WTC11 (cell line): Measurements from ENCODE around the gene CD48. TPM values are rescaled to one million over a fixed set of nuclear protein-coding genes. Genes with fewer than 3 reads are reported as not detected.

Experiments used
- ATAC-seq: fragments of 200-7000 bp; cut with Tn5 transposase; 2 replicates; pipeline ENCODE4 v1.10.0; 2021; ENCODE audit warnings: mild to moderate bottlenecking, moderate library complexity
- CTCF ChIA-PET: fragments of 300-600 bp; sonication (Branson Sonifier 250); formaldehyde crosslinking; loops from one replicate; lab custom pipeline; 2021; ENCODE audit warnings: antibody characterized with exemption; lab: Charles Lee
- POLR2A ChIA-PET: fragments of 350-600 bp; sonication (Branson Sonifier 250); formaldehyde crosslinking; loops from one replicate; lab custom pipeline; 2021; ENCODE audit warnings: antibody characterized with exemption; lab: Charles Lee
- DNase-seq: peaks from one replicate; pipeline ENCODE4 v3.0.0; 2021; ENCODE audit warnings: low spot score
- H3K27ac Mint-ChIP-seq: 2 replicates; pipeline ENCODE4 v1.8.0; 2021; ENCODE audit warnings: mixed read lengths
- H3K27me3 Mint-ChIP-seq: 2 replicates; pipeline ENCODE4 v1.8.0; 2021; ENCODE audit warnings: low read depth, mild to moderate bottlenecking, moderate library complexity, mixed read lengths
- H3K36me3 Mint-ChIP-seq: 2 replicates; pipeline ENCODE4 v1.8.0; 2021; ENCODE audit warnings: mixed read lengths
- H3K4me1 Mint-ChIP-seq: 2 replicates; pipeline ENCODE4 v1.8.0; 2022; ENCODE audit warnings: mixed read lengths
- H3K4me3 Mint-ChIP-seq: 2 replicates; pipeline ENCODE4 v1.8.0; 2021; ENCODE audit warnings: mild to moderate bottlenecking, moderate library complexity, mixed read lengths
- H3K9me3 Mint-ChIP-seq: 2 replicates; pipeline ENCODE4 v1.8.0; 2021; ENCODE audit warnings: mixed read lengths
- ELF4 ChIP-seq: sonication (generic); formaldehyde crosslinking; IDR thresholded peaks from 2 replicates; pipeline ENCODE4 v1.8.1; 2022; ENCODE audit warnings: low read depth, mild to moderate bottlenecking, moderate library complexity, missing genetic modification reagents
- FOXK1 ChIP-seq: sonication (generic); formaldehyde crosslinking; IDR thresholded peaks from 2 replicates; pipeline ENCODE4 v1.8.0; 2022; ENCODE audit warnings: mild to moderate bottlenecking, moderate library complexity, missing genetic modification reagents
- FOXP1 ChIP-seq: sonication (generic); formaldehyde crosslinking; IDR thresholded peaks from 2 replicates; pipeline ENCODE4 v1.8.0; 2022; ENCODE audit warnings: missing genetic modification reagents, mild to moderate bottlenecking, moderate library complexity, borderline replicate concordance
- GABPB1 ChIP-seq: sonication (generic); formaldehyde crosslinking; IDR thresholded peaks from 2 replicates; pipeline ENCODE4 v1.8.1; 2023; ENCODE audit warnings: mild to moderate bottlenecking, missing genetic modification reagents
- IRF2 ChIP-seq: sonication (generic); formaldehyde crosslinking; IDR thresholded peaks from 2 replicates; pipeline ENCODE4 v1.8.0; 2022; ENCODE audit warnings: low read depth, missing genetic modification reagents, borderline replicate concordance
- NFYB ChIP-seq: sonication (generic); formaldehyde crosslinking; conservative IDR thresholded peaks from 2 replicates; pipeline ENCODE4 v1.8.0; 2022; ENCODE audit warnings: low read depth, missing genetic modification reagents
- OVOL2 ChIP-seq: fragments of 250-450 bp; sonication (Bioruptor Pico); IDR thresholded peaks from 2 replicates; pipeline ENCODE4 v1.9.0; 2021; ENCODE audit warnings: mild to moderate bottlenecking, borderline replicate concordance
- SMAD3 ChIP-seq: sonication (generic); formaldehyde crosslinking; IDR thresholded peaks from 2 replicates; pipeline ENCODE4 v1.8.0; 2022; ENCODE audit warnings: missing genetic modification reagents, mild to moderate bottlenecking, borderline replicate concordance
- SOX15 ChIP-seq: fragments of 250-450 bp; sonication (Bioruptor Pico); IDR thresholded peaks from 2 replicates; pipeline ENCODE4 v1.9.0; 2021; ENCODE audit warnings: mild to moderate bottlenecking
- TEAD1 ChIP-seq: sonication (generic); formaldehyde crosslinking; IDR thresholded peaks from 2 replicates; pipeline ENCODE4 v1.8.0; 2022; ENCODE audit warnings: mild to moderate bottlenecking, missing genetic modification reagents
- ZNF121 ChIP-seq: sonication (generic); formaldehyde crosslinking; IDR thresholded peaks from 2 replicates; pipeline ENCODE4 v1.8.0; 2023; ENCODE audit warnings: missing genetic modification reagents
- ZNF219 ChIP-seq: sonication (generic); formaldehyde crosslinking; IDR thresholded peaks from 2 replicates; pipeline ENCODE4 v1.8.0; 2023; ENCODE audit warnings: missing genetic modification reagents, mild to moderate bottlenecking, borderline replicate concordance
- total RNA-seq: library from RNA; stranded (reverse); gene quantifications from 3 replicates; pipeline ENCODE4 v1.2.3, GENCODE V29; 2021
- TF ChIP-seq, protein P1 (sequence below): sonication (generic); formaldehyde crosslinking; IDR thresholded peaks from 2 replicates; pipeline ENCODE4 v1.8.1; 2022; ENCODE audit warnings: mild to moderate bottlenecking, missing genetic modification reagents, moderate library complexity, borderline replicate concordance
- TF ChIP-seq, protein P2 (sequence below): fragments of 250-450 bp; sonication (Bioruptor Pico); IDR thresholded peaks from 2 replicates; pipeline ENCODE4 v2.1.2; 2022; ENCODE audit warnings: mild to moderate bottlenecking, moderate library complexity
- TF ChIP-seq, protein P3 (sequence below): sonication (generic); formaldehyde crosslinking; IDR thresholded peaks from 2 replicates; pipeline ENCODE4 v1.8.1; 2023; ENCODE audit warnings: mild to moderate bottlenecking, missing genetic modification reagents
- TF ChIP-seq, protein P4 (sequence below): sonication (generic); formaldehyde crosslinking; conservative IDR thresholded peaks from 2 replicates; pipeline ENCODE4 v1.8.1; 2022; ENCODE audit warnings: mild to moderate bottlenecking, missing genetic modification reagents
- TF ChIP-seq, protein P5 (sequence below): sonication (generic); formaldehyde crosslinking; IDR thresholded peaks from 2 replicates; pipeline ENCODE4 v1.8.1; 2022; ENCODE audit warnings: low read depth, mild to moderate bottlenecking, moderate library complexity, missing genetic modification reagents, borderline replicate concordance
- TF ChIP-seq, protein P6 (sequence below): sonication (generic); formaldehyde crosslinking; IDR thresholded peaks from 2 replicates; pipeline ENCODE4 v1.8.1; 2022; ENCODE audit warnings: low read depth, missing genetic modification reagents, borderline replicate concordance

The CD48 gene
- total RNA-seq, 1 experiment from 2014 or later = 0.66 TPM

DNA sequence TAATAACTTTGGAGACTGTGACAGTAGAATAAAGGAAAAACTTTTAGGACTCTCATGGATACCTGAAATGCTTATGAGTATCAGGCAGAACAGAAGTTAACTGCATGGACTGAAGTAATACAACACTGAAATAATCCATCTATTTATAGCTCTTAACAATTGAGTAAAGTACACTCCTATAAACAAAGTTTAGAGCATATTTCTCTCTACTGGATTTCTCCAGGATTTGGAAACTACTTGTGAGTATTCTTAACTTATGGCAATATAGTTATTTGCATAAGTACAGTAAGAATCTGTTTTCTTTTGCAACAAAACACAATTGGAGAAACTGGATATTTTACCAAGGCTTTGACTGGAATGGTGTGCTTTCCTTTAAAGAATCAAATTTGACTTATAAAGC is 9.9 kb upstream of the CD48 start (continued):
- TF ChIP-seq ELF4 (no peak), NFYB (CRISPR knock-in tag) (no peak)
- TF ChIP-seq, protein P1, sequence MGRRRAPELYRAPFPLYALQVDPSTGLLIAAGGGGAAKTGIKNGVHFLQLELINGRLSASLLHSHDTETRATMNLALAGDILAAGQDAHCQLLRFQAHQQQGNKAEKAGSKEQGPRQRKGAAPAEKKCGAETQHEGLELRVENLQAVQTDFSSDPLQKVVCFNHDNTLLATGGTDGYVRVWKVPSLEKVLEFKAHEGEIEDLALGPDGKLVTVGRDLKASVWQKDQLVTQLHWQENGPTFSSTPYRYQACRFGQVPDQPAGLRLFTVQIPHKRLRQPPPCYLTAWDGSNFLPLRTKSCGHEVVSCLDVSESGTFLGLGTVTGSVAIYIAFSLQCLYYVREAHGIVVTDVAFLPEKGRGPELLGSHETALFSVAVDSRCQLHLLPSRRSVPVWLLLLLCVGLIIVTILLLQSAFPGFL (CRISPR knock-in tag) = no peak

DNA sequence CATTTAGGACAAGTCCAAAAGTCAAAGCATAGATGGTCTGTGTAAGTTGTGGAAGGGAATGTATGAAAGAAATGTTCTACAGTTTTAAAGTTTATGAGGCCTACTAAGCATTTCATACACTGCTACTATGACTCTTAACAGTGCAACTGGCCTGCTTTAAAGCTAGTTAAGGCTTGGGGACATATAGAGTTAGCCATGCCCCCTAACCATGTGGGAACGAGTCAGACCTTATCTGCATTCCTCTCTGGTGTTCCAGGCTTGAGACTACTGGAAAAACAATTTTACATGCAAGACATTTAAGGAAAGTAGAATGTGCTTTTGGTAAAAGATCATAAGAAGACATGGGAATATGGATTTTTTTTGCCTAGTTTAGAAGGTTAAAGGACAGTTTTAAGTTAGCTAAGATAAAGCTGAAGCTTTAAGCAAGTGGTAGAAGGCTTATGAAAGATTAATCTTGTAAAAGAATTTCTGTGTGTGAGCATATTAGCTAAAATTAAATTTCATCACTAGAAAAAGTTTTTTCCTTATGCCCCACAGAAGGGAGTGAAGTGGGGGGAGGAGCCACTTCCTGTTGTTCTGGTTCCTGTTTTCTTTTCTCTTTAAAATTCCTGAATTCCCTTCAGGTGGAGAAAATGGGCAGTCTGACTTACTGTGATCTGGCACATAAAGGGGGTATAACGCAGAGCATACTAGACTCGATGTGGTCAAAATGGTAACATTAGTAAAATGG is 8.9 kb upstream of the CD48 start:
- CTCF ChIA-PET = no interaction called here
- H3K27ac Mint-ChIP-seq = no peak overlapping the region
- ATAC-seq = no peak
- TF ChIP-seq, protein P2, sequence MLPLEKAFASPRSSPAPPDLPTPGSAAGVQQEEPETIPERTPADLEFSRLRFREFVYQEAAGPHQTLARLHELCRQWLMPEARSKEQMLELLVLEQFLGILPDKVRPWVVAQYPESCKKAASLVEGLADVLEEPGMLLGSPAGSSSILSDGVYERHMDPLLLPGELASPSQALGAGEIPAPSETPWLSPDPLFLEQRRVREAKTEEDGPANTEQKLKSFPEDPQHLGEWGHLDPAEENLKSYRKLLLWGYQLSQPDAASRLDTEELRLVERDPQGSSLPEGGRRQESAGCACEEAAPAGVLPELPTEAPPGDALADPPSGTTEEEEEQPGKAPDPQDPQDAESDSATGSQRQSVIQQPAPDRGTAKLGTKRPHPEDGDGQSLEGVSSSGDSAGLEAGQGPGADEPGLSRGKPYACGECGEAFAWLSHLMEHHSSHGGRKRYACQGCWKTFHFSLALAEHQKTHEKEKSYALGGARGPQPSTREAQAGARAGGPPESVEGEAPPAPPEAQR (CRISPR knock-in tag) = no peak
- TF ChIP-seq, protein P3, sequence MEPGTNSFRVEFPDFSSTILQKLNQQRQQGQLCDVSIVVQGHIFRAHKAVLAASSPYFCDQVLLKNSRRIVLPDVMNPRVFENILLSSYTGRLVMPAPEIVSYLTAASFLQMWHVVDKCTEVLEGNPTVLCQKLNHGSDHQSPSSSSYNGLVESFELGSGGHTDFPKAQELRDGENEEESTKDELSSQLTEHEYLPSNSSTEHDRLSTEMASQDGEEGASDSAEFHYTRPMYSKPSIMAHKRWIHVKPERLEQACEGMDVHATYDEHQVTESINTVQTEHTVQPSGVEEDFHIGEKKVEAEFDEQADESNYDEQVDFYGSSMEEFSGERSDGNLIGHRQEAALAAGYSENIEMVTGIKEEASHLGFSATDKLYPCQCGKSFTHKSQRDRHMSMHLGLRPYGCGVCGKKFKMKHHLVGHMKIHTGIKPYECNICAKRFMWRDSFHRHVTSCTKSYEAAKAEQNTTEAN (CRISPR knock-in tag) = no peak
- TF ChIP-seq ELF4 (no peak), GABPB1 (no peak), SOX15 (no peak), ZNF219 (CRISPR knock-in tag) (no peak), ZNF121 (no peak), FOXK1 (no peak), SMAD3 (CRISPR knock-in tag) (no peak), TEAD1 (CRISPR knock-in tag) (no peak), OVOL2 (CRISPR knock-in tag) (no peak), FOXP1 (no peak), IRF2 (CRISPR knock-in tag) (no peak)
- TF ChIP-seq, protein P4, sequence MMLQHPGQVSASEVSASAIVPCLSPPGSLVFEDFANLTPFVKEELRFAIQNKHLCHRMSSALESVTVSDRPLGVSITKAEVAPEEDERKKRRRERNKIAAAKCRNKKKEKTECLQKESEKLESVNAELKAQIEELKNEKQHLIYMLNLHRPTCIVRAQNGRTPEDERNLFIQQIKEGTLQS (CRISPR knock-in tag) = no peak
- TF ChIP-seq, protein P5, sequence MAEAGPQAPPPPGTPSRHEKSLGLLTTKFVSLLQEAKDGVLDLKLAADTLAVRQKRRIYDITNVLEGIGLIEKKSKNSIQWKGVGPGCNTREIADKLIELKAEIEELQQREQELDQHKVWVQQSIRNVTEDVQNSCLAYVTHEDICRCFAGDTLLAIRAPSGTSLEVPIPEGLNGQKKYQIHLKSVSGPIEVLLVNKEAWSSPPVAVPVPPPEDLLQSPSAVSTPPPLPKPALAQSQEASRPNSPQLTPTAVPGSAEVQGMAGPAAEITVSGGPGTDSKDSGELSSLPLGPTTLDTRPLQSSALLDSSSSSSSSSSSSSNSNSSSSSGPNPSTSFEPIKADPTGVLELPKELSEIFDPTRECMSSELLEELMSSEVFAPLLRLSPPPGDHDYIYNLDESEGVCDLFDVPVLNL (CRISPR knock-in tag) = no peak
- TF ChIP-seq, protein P6, sequence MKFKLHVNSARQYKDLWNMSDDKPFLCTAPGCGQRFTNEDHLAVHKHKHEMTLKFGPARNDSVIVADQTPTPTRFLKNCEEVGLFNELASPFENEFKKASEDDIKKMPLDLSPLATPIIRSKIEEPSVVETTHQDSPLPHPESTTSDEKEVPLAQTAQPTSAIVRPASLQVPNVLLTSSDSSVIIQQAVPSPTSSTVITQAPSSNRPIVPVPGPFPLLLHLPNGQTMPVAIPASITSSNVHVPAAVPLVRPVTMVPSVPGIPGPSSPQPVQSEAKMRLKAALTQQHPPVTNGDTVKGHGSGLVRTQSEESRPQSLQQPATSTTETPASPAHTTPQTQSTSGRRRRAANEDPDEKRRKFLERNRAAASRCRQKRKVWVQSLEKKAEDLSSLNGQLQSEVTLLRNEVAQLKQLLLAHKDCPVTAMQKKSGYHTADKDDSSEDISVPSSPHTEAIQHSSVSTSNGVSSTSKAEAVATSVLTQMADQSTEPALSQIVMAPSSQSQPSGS (CRISPR knock-in tag) = no peak
- TF ChIP-seq, all 79 proteins: peak for 0
- no peak for DNase-seq
- Mint-ChIP-seq H3K4me3 (no peak overlapping the region), H3K27me3 (no peaks in the 10 kb centered on the region; the same call in 1 of the 2 replicates), H3K4me1 (peaks cover 27% of the 10 kb centered on the region), H3K36me3 (peaks cover 14% of the 10 kb centered on the region), H3K9me3 (peaks cover 19% of the 10 kb centered on the region)
- POLR2A ChIA-PET = no interaction called here
